ENCODE measurements around the gene NELL1. TPM values are rescaled to one million over a fixed set of nuclear protein-coding genes. Genes with fewer than 3 reads are reported as not detected.

NELL1 gene
- total RNA-seq, 6 donors from 2014 or later = 0.26 TPM; not detected in 5

DNA sequence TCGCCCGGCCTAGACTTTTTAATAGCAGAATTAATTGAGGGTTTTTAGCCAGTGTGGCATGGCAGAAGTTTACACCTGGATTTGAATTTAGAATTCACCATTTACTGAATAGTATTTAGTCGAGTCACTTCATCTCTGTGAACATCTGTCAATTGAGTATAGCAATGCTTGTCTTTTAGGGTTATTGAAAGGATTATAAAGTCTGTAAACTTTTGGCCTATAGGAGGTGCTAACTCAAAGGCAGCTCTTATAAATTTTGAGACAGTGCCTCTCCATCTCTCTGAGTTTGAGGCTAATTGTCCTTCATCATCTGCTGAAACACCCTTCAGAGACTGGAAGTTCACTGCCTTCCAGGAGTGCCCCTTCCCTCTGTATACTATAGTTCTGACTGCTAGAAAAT lies 205.0 kb downstream of the NELL1 start:
- WGBS, 2 donors = 83 to 90% methylated on average over 3 of the region's 3 CpGs
- no peak for ATAC-seq (ENCODE audit: low FRiP score in 2 of 2)

GRCh38 chr11:20875889-20876288 lies 206.5 kb downstream of the NELL1 start:
- Histone ChIP-seq H3K9me3 (no peaks in the 10 kb centered on the region), H3K27me3 (no peaks in the 10 kb centered on the region), H3K27ac (no peak overlapping the region), H3K4me3 (no peak overlapping the region), H3K4me1 (no peaks in the 10 kb centered on the region), H3K36me3 (no peaks in the 10 kb centered on the region)
- TF ChIP-seq POLR2AphosphoS5 (IDR thresholded peaks at IDR 0.05) = no peak
- TF ChIP-seq CTCF (IDR thresholded peaks at IDR 0.05) = no peak
- TF ChIP-seq EP300 (IDR thresholded peaks at IDR 0.05) = no peak
- TF ChIP-seq POLR2A (IDR thresholded peaks at IDR 0.05) = no peak
- DNase-seq (no peak), ATAC-seq (ENCODE audit: low FRiP score in 2 of 2) (no peak)
- 33 to 35% methylated on average over 3 of the region's 3 CpGs for WGBS, 2 donors

More for the DNA sequence above, 205.0 kb downstream of the NELL1 start:
- no peak for DNase-seq
- H3K27ac ChIP-seq = no peak overlapping the region
- H3K4me1 ChIP-seq = no peaks in the 10 kb centered on the region
- TF ChIP-seq EP300 (IDR thresholded peaks at IDR 0.05) (no peak), POLR2AphosphoS5 (IDR thresholded peaks at IDR 0.05) (no peak), POLR2A (IDR thresholded peaks at IDR 0.05) (no peak), CTCF (IDR thresholded peaks at IDR 0.05) (no peak)
- H3K9me3 ChIP-seq = no peaks in the 10 kb centered on the region
- no peak overlapping the region for H3K4me3 ChIP-seq
- no peaks in the 10 kb centered on the region for H3K27me3 ChIP-seq
- H3K36me3 ChIP-seq = no peaks in the 10 kb centered on the region

DNA sequence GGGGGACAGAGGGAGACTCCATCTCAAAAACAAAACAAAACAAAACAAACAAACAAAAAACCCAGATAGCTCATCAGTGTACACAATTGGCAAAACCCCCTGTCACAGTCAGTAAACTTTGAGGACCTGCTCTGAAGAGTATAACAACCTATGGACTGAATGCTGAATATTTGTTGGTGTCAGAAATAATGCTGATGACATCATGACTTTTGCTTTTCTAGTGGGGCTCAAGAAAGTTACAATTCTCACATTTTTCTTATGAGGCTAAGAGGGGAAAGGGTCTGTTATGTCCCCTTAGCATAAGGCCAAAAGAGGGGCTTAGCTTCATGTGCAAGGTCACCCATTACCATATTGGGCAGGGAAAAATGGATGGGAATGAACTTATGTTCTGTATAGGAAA lies 207.4 kb downstream of the NELL1 start:
- DNase-seq (no peak), ATAC-seq (ENCODE audit: low FRiP score in 2 of 2) (no peak)
- no peak overlapping the region for H3K4me3 ChIP-seq
- H3K27ac ChIP-seq = no peak overlapping the region
- TF ChIP-seq CTCF (IDR thresholded peaks at IDR 0.05) = no peak
- no peak for TF ChIP-seq POLR2AphosphoS5 (IDR thresholded peaks at IDR 0.05)
- TF ChIP-seq EP300 (IDR thresholded peaks at IDR 0.05) = no peak
- no peaks in the 10 kb centered on the region for H3K4me1 ChIP-seq
- H3K36me3 ChIP-seq = no peaks in the 10 kb centered on the region
- no peaks in the 10 kb centered on the region for H3K27me3 ChIP-seq
- no peaks in the 10 kb centered on the region for H3K9me3 ChIP-seq

DNA sequence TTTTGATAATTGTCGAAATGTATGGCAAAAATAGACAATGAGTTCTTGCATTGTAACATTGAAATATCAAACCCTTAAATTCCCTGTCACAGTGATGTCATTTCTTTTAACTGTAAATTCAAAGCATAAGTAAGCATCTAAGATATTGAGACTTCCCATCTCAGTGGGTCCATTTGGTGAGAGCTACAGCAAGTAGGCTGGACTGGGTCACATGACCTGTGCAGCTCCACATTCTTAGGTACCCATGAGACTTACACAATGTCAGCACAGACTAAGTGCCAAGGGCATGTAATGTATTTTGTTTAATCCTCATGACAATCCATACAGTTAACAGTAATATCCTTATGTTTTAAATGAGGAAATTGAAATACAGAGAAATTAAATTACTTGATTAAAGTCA lies 210.7 kb downstream of the NELL1 start:
- no peak for ATAC-seq (ENCODE audit: low FRiP score in 2 of 2)
- H3K27me3 ChIP-seq = no peaks in the 10 kb centered on the region
- H3K9me3 ChIP-seq = no peaks in the 10 kb centered on the region
- TF ChIP-seq CTCF (IDR thresholded peaks at IDR 0.05) (no peak), POLR2AphosphoS5 (IDR thresholded peaks at IDR 0.05) (no peak), EP300 (IDR thresholded peaks at IDR 0.05) (no peak), POLR2A (IDR thresholded peaks at IDR 0.05) (no peak)
- 88 to 98% methylated on average over 1 of the region's 1 CpG for WGBS, 2 donors
- H3K27ac ChIP-seq = no peak overlapping the region
- H3K4me1 ChIP-seq = no peaks in the 10 kb centered on the region
- H3K36me3 ChIP-seq = no peaks in the 10 kb centered on the region
- H3K4me3 ChIP-seq = no peak overlapping the region
- no peak for DNase-seq

DNA sequence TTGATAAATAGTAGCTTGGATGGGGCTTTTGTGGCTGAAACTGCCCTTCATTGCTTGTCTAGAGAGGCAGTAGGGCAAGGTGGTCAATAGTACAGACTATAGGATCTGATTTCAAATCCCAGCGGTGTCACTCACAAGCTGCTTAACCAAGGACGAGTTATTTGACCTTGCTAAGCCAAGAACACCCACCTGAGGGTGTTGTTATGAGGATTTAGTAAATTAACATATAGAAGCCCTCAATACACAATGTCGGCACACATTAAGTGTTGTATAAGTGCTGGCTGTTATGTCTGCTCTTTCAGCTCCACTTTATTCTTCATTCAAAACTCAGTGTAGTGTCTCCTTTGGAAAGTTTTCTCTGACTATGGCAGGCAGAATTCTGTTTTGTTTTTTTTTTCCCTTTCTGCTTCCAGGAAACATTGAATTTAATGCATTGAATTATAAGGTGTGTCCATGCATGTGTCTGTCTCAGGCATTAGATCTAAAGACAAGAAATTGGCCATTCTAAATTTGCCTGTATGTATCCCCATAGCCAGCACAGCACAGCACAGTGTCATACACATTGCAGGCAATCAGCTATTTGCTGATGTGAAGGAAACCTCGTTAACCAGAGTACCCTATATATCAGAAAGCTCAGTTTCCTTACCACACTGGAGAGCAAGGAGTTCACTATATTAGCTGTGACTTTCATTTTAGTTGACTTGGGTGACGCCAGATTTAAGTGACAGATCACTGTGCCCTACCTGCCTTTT lies 212.1 kb downstream of the NELL1 start:
- no peaks in the 10 kb centered on the region for H3K4me1 ChIP-seq
- TF ChIP-seq POLR2A (IDR thresholded peaks at IDR 0.05) (no peak), POLR2AphosphoS5 (IDR thresholded peaks at IDR 0.05) (no peak), CTCF (IDR thresholded peaks at IDR 0.05) (no peak), EP300 (IDR thresholded peaks at IDR 0.05) (no peak)
- H3K36me3 ChIP-seq = no peaks in the 10 kb centered on the region
- WGBS, 2 donors = 35 to 39% methylated on average over 5 of the region's 5 CpGs
- H3K27ac ChIP-seq = no peak overlapping the region
- ATAC-seq (ENCODE audit: low FRiP score in 2 of 2) (no peak), DNase-seq (no peak)
- H3K4me3 ChIP-seq = no peak overlapping the region
- no peaks in the 10 kb centered on the region for H3K9me3 ChIP-seq
- no peaks in the 10 kb centered on the region for H3K27me3 ChIP-seq

Measured in upper lobe of left lung (tissue), 6 donors.